HCT116 (cell line): ENCODE results near the gene SRGAP2C. TPM values are rescaled to one million over a fixed set of nuclear protein-coding genes. Genes with fewer than 3 reads are reported as not detected.
"Not testable (repeated sequence)": the region's sequence is repeated elsewhere in the genome, so short reads cannot be mapped to it uniquely, and the experiment has no call there.

Experiments used
- ATAC-seq: fragments of 200-7000 bp; cut with Tn5 transposase; 2 replicates; pipeline ENCODE4 v1.9.1; 2020; ENCODE audit warnings: mild to moderate bottlenecking, moderate library complexity
- BruUV-seq: library from RNA; stranded (reverse); fragments of 400-500 nt; replicated peaks from 2 replicates; lab custom pipeline; 2021; lab: Mats Ljungman, UMichigan
- CTCF ChIA-PET: fragments of 300-600 bp; sonication (Branson Sonifier 250); formaldehyde crosslinking; loops from one replicate; lab custom pipeline; 2021; ENCODE audit warnings: antibody characterized with exemption; lab: Charles Lee
- POLR2A ChIA-PET: fragments of 300-600, 350-600 bp; sonication (Branson Sonifier 250); formaldehyde crosslinking; loops from one replicate; lab custom pipeline; 2021; ENCODE audit warnings: antibody characterized with exemption; lab: Charles Lee
- RAD21 ChIA-PET, 2 experiments: fragments of 300-600 bp; sonication (Branson Sonifier 250); formaldehyde crosslinking; loops; one replicate each; lab custom pipeline; 2023; ENCODE audit warnings: low total read pairs in 2 of 2; ENCODE audit not compliant: uncharacterized antibody in 2 of 2, unreplicated experiment in 2 of 2, low non-redundant PET in 1 of 2; lab: Charles Lee
- DNase-seq: peaks from one replicate; pipeline ENCODE4 v3.0.0-alpha.2; 2010; ENCODE audit warnings: low read depth, low spot score
- H2AFZ ChIP-seq: fragments of 200-600 bp; shearing (Covaris generic), sonication (generic); 2 replicates; pipeline ENCODE4 v1.6.1; 2017; ENCODE audit warnings: low read depth, mixed run types, mixed read lengths, antibody characterized with exemption, low read length; ENCODE audit not compliant: poor library complexity, severe bottlenecking
- H3K27ac ChIP-seq: 2 replicates; pipeline ENCODE4 v1.5.1; 2012; ENCODE audit warnings: low read depth, low read length
- H3K27me3 ChIP-seq: fragments of 200-600 bp; sonication (generic); 2 replicates; pipeline ENCODE4 v1.6.1; 2016; ENCODE audit warnings: mixed run types, low read length, mixed read lengths; ENCODE audit not compliant: insufficient read depth
- H3K36me3 ChIP-seq, 2 experiments: fragments of 200-500 bp in 1 of 2; fragments of 200-600 bp in 1 of 2; sonication (Bioruptor generic) in 1 of 2; sonication (generic) in 1 of 2; 2 replicates each; pipeline versions ENCODE4 v1.5.1 to v1.6.1; 2014 to 2016; ENCODE audit warnings: low read length in 2 of 2, inconsistent platforms in 1 of 2, mixed read lengths in 1 of 2, mixed run types in 1 of 2; ENCODE audit not compliant: insufficient read depth in 2 of 2, control insufficient read depth in 1 of 2
- H3K4me1 ChIP-seq, 2 experiments: fragments of 200-600 bp in 1 of 2; sonication (generic) in 1 of 2; 2 replicates each; pipeline versions ENCODE4 v1.5.1 to v1.6.1; 2012 to 2017; ENCODE audit warnings: low read length in 2 of 2, inconsistent platforms in 1 of 2, mild to moderate bottlenecking in 1 of 2, mixed read lengths in 1 of 2, mixed run types in 1 of 2, moderate library complexity in 1 of 2; ENCODE audit not compliant: insufficient read depth in 2 of 2, control insufficient read depth in 1 of 2
- H3K4me2 ChIP-seq: fragments of 200-600 bp; sonication (generic); 2 replicates; pipeline ENCODE4 v1.6.1; 2017; ENCODE audit warnings: mixed run types, low read length, mixed read lengths
- H3K4me3 ChIP-seq, 2 experiments: fragments of 200-600 bp in 1 of 2; sonication (generic) in 1 of 2; replicated peaks in 1 of 2; 2 replicates each; pipeline ENCODE4 v1.5.1; 2011 to 2016; ENCODE audit warnings: low read length in 2 of 2, control low read depth in 1 of 2, low read depth in 1 of 2, mild to moderate bottlenecking in 1 of 2, mixed read lengths in 1 of 2, mixed run types in 1 of 2
- H3K79me2 ChIP-seq: fragments of 200-600 bp; sonication (generic); 2 replicates; pipeline ENCODE4 v1.6.1; 2017; ENCODE audit warnings: mild to moderate bottlenecking, mixed run types, low read length, moderate library complexity, mixed read lengths; ENCODE audit not compliant: insufficient read depth
- H3K9ac ChIP-seq: fragments of 200-600 bp; sonication (generic); 2 replicates; pipeline ENCODE4 v1.6.1; 2016; ENCODE audit warnings: low read length, mixed read lengths
- H3K9me2 ChIP-seq: fragments of 200-600 bp; sonication (generic), shearing (Covaris generic); 2 replicates; pipeline ENCODE4 v1.6.1; 2017; ENCODE audit warnings: mixed run types, mild to moderate bottlenecking, moderate library complexity; ENCODE audit not compliant: insufficient read depth
- H3K9me3 ChIP-seq, 2 experiments: fragments of 200-500 bp in 1 of 2; fragments of 200-600 bp in 1 of 2; sonication (Bioruptor generic) in 1 of 2; sonication (generic) in 1 of 2; 2 replicates each; pipeline ENCODE4 v1.6.1; 2014 to 2017; ENCODE audit warnings: low read length in 2 of 2, mixed read lengths in 2 of 2, inconsistent platforms in 1 of 2, low read depth in 1 of 2, mild to moderate bottlenecking in 1 of 2, mixed run types in 1 of 2, moderate library complexity in 1 of 2; ENCODE audit not compliant: control insufficient read depth in 1 of 2, insufficient read depth in 1 of 2
- H4K20me1 ChIP-seq: fragments of 200-600 bp; sonication (generic), shearing (Covaris generic); 2 replicates; pipeline ENCODE4 v1.6.1; 2017; ENCODE audit warnings: mixed run types, mild to moderate bottlenecking, moderate library complexity; ENCODE audit not compliant: insufficient read depth
- intact Hi-C: fragments of 100-400 bp; cut with micrococcal nuclease; formaldehyde crosslinking; loops from 2 replicates; pipeline ENCODE4 v1.10.0; 2022
- total RNA-seq: library from RNA; stranded (reverse); gene quantifications from one replicate; pipeline ENCODE4 v1.2.1, GENCODE V29; 2021; ENCODE audit not compliant: unreplicated experiment

The SRGAP2C gene
- total RNA-seq, 1 experiment from 2014 or later, result 21.3 TPM

GRCh38 chr1:121355711-121356420, 171.1 kb downstream of the SRGAP2C start:
- ATAC-seq, DNase-seq, BruUV-seq, H3K27me3 ChIP-seq, H3K27ac ChIP-seq, H3K4me2 ChIP-seq, intact Hi-C loops, RAD21 ChIA-PET, H2AFZ ChIP-seq, H3K9ac ChIP-seq, H3K9me3 ChIP-seq, H3K9me2 ChIP-seq, H3K4me1 ChIP-seq, H3K79me2 ChIP-seq, CTCF ChIA-PET, H3K4me3 ChIP-seq, H4K20me1 ChIP-seq, H3K36me3 ChIP-seq, POLR2A ChIA-PET: not testable (repeated sequence)

GRCh38 chr1:121356819-121357218, 172.0 kb downstream of the SRGAP2C start:
- H3K9ac ChIP-seq, H3K4me2 ChIP-seq, POLR2A ChIA-PET, H4K20me1 ChIP-seq, DNase-seq, H3K27ac ChIP-seq, H3K27me3 ChIP-seq, RAD21 ChIA-PET, H3K9me3 ChIP-seq, CTCF ChIA-PET, H3K4me1 ChIP-seq, H3K36me3 ChIP-seq, H3K79me2 ChIP-seq, intact Hi-C loops, H3K9me2 ChIP-seq, H3K4me3 ChIP-seq, ATAC-seq, H2AFZ ChIP-seq, BruUV-seq: not testable (repeated sequence)

GRCh38 chr1:121360531-121360930, 175.8 kb downstream of the SRGAP2C start:
- H3K9me3 ChIP-seq, CTCF ChIA-PET, H3K27ac ChIP-seq, H3K36me3 ChIP-seq, H3K4me3 ChIP-seq, H3K4me2 ChIP-seq, POLR2A ChIA-PET, intact Hi-C loops, BruUV-seq, H2AFZ ChIP-seq, H3K9me2 ChIP-seq, H4K20me1 ChIP-seq, H3K4me1 ChIP-seq, H3K9ac ChIP-seq, DNase-seq, H3K27me3 ChIP-seq, RAD21 ChIA-PET, H3K79me2 ChIP-seq: not testable (repeated sequence)
- peak; percentile 42; the same call in 1 of the 2 replicates for ATAC-seq

GRCh38 chr1:121361451-121362233, 176.9 kb downstream of the SRGAP2C start:
- H3K4me3 ChIP-seq, H2AFZ ChIP-seq, BruUV-seq, H3K27me3 ChIP-seq, H3K27ac ChIP-seq, H3K9ac ChIP-seq, intact Hi-C loops, RAD21 ChIA-PET, H3K36me3 ChIP-seq, CTCF ChIA-PET, DNase-seq, H4K20me1 ChIP-seq, H3K4me2 ChIP-seq, H3K9me3 ChIP-seq, H3K4me1 ChIP-seq, H3K79me2 ChIP-seq, POLR2A ChIA-PET, H3K9me2 ChIP-seq: not testable (repeated sequence)
- peak; percentile 42; the same call in 1 of the 2 replicates for ATAC-seq
